H1 (cell line): ENCODE results near the gene UQCRQ. TPM values are rescaled to one million over a fixed set of nuclear protein-coding genes. Genes with fewer than 3 reads are reported as not detected.

Experiments used
- CTCF ChIA-PET: fragments of 300-600 bp; sonication (Branson Sonifier 250); formaldehyde crosslinking; loops from one replicate; lab custom pipeline; 2021; ENCODE audit not compliant: partially characterized antibody; lab: Charles Lee
- POLR2A ChIA-PET: fragments of 300-600 bp; sonication (Branson Sonifier 250); formaldehyde crosslinking; loops from one replicate; lab custom pipeline; 2021; ENCODE audit warnings: inconsistent platforms; ENCODE audit not compliant: partially characterized antibody; lab: Charles Lee
- DNase-seq, 2 experiments: peaks; one replicate each; pipeline versions ENCODE4 v3.0.0 to v3.0.0-alpha.2; 2010 to 2022; ENCODE audit warnings: low spot score in 2 of 2, low read depth in 1 of 2, mixed read lengths in 1 of 2
- FAIRE-seq: peaks from 2 replicates; lab custom pipeline; 2011; peaks lifted over from hg19 to GRCh38; lab: Jason Lieb, UNC
- H2AFZ ChIP-seq: 2 replicates; pipeline ENCODE4 v1.8.1; 2012; ENCODE audit warnings: low read length, inconsistent platforms
- H2AK5ac ChIP-seq: 2 replicates; pipeline ENCODE4 v1.6.1; 2013; ENCODE audit warnings: low read depth, low read length
- H2BK120ac ChIP-seq: replicated peaks from 2 replicates; pipeline ENCODE3; 2013; ENCODE audit warnings: low read depth, low read length, inconsistent platforms
- H2BK12ac ChIP-seq: 2 replicates; pipeline ENCODE4 v1.6.1; 2013; ENCODE audit warnings: low read depth, low read length
- H2BK15ac ChIP-seq: 2 replicates; pipeline ENCODE4 v1.6.1; 2013; ENCODE audit warnings: low read length
- H2BK20ac ChIP-seq: 2 replicates; pipeline ENCODE4 v1.6.1; 2013; ENCODE audit warnings: low read length
- H2BK5ac ChIP-seq: 2 replicates; pipeline ENCODE4 v1.6.1; 2013; ENCODE audit warnings: low read depth, low read length
- H3K14ac ChIP-seq: 2 replicates; pipeline ENCODE4 v1.6.1; 2013; ENCODE audit warnings: inconsistent platforms; ENCODE audit not compliant: insufficient read length
- H3K18ac ChIP-seq: 2 replicates; pipeline ENCODE4 v1.6.1; 2013; ENCODE audit warnings: low read length; ENCODE audit errors: extremely low read depth
- H3K23ac ChIP-seq: 2 replicates; pipeline ENCODE4 v1.6.1; 2013; ENCODE audit warnings: inconsistent platforms; ENCODE audit not compliant: insufficient read length
- H3K23me2 ChIP-seq: 2 replicates; pipeline ENCODE4 v1.6.1; 2013; ENCODE audit warnings: low read depth, low read length
- H3K27ac ChIP-seq: 2 replicates; pipeline ENCODE4 v1.6.1; 2011; ENCODE audit warnings: low read depth, low read length, inconsistent platforms
- H3K27me3 ChIP-seq, 4 experiments: replicated peaks in 1 of 4; 1 replicate in 1 of 4; 2 replicates in 3 of 4; pipeline versions ENCODE4 v1.6.1 to v1.8.1; 2011 to 2013; ENCODE audit warnings: low read length in 3 of 4, mild to moderate bottlenecking in 3 of 4, inconsistent platforms in 2 of 4, mixed read lengths in 2 of 4, moderate library complexity in 1 of 4; ENCODE audit not compliant: control insufficient read depth in 3 of 4, insufficient read depth in 3 of 4; ENCODE audit errors: extremely low read depth in 1 of 4
- H3K36me3 ChIP-seq, 4 experiments: 2 replicates each; pipeline versions ENCODE4 v1.6.1 to v1.8.1; 2011 to 2013; ENCODE audit warnings: mild to moderate bottlenecking in 4 of 4, low read length in 3 of 4, moderate library complexity in 2 of 4, control low read depth in 1 of 4, inconsistent platforms in 1 of 4; ENCODE audit not compliant: insufficient read depth in 4 of 4, control insufficient read depth in 2 of 4
- H3K4ac ChIP-seq: replicated peaks from 2 replicates; pipeline ENCODE3; 2013; ENCODE audit warnings: low read length, low read depth, mixed read lengths, inconsistent platforms; ENCODE audit not compliant: insufficient read length
- H3K4me1 ChIP-seq, 4 experiments: replicated peaks in 1 of 4; 1 replicate in 1 of 4; 2 replicates in 3 of 4; pipeline versions ENCODE4 v1.6.1 to v1.8.1; 2011 to 2013; ENCODE audit warnings: low read length in 3 of 4, inconsistent platforms in 2 of 4, mixed read lengths in 1 of 4; ENCODE audit not compliant: insufficient read depth in 4 of 4, control insufficient read depth in 3 of 4
- H3K4me2 ChIP-seq, 2 experiments: 2 replicates each; pipeline versions ENCODE4 v1.6.1 to v1.8.1; 2011 to 2013; ENCODE audit warnings: low read depth in 2 of 2, low read length in 2 of 2, control low read depth in 1 of 2, inconsistent platforms in 1 of 2, mild to moderate bottlenecking in 1 of 2; ENCODE audit not compliant: insufficient read depth in 1 of 2
- H3K4me3 ChIP-seq, 4 experiments: fragments of 200-600, 300-600 bp in 1 of 4; sonication (generic), shearing (Covaris generic), sonication (Bioruptor Twin) in 1 of 4; 2 replicates each; pipeline versions ENCODE4 v1.5.1 to v1.8.1; 2011 to 2016; ENCODE audit warnings: low read length in 4 of 4, low read depth in 3 of 4, control low read depth in 2 of 4, inconsistent platforms in 2 of 4, mild to moderate bottlenecking in 2 of 4, mixed read lengths in 1 of 4, moderate library complexity in 1 of 4; ENCODE audit not compliant: insufficient read depth in 2 of 4; ENCODE audit errors: extremely low read depth in 1 of 4
- H3K56ac ChIP-seq: replicated peaks from 2 replicates; pipeline ENCODE3; 2013; ENCODE audit warnings: low read depth, mild to moderate bottlenecking, mixed read lengths, low read length, inconsistent platforms; ENCODE audit not compliant: insufficient read length
- H3K79me1 ChIP-seq: 2 replicates; pipeline ENCODE4 v1.6.1; 2013; ENCODE audit warnings: low read depth, low read length, control low read depth
- H3K79me2 ChIP-seq, 2 experiments: 2 replicates each; pipeline versions ENCODE4 v1.6.1 to v1.8.1; 2012 to 2013; ENCODE audit warnings: low read length in 2 of 2, mild to moderate bottlenecking in 2 of 2, inconsistent platforms in 1 of 2; ENCODE audit not compliant: insufficient read depth in 2 of 2, control insufficient read depth in 1 of 2
- H3K9ac ChIP-seq, 4 experiments: replicated peaks in 1 of 4; 1 replicate in 1 of 4; 2 replicates in 3 of 4; pipeline versions ENCODE4 v1.6.1 to v1.8.1; 2011 to 2013; ENCODE audit warnings: low read depth in 3 of 4, low read length in 3 of 4, control low read depth in 2 of 4, mild to moderate bottlenecking in 2 of 4, moderate library complexity in 2 of 4, inconsistent platforms in 1 of 4; ENCODE audit errors: extremely low read depth in 1 of 4
- H3K9me3 ChIP-seq, 2 experiments: 2 replicates each; pipeline versions ENCODE4 v1.6.1 to v1.8.1; 2012 to 2013; ENCODE audit warnings: mild to moderate bottlenecking in 2 of 2, moderate library complexity in 2 of 2, control low read depth in 1 of 2, inconsistent platforms in 1 of 2, low read depth in 1 of 2, low read length in 1 of 2, mixed read lengths in 1 of 2; ENCODE audit not compliant: insufficient read depth in 2 of 2
- H4K20me1 ChIP-seq, 2 experiments: replicated peaks in 1 of 2; 2 replicates each; pipeline versions ENCODE3 to v1.8.1; 2011 to 2013; ENCODE audit warnings: inconsistent platforms in 2 of 2, low read length in 2 of 2, mild to moderate bottlenecking in 1 of 2; ENCODE audit not compliant: insufficient read depth in 2 of 2, control insufficient read depth in 1 of 2
- H4K5ac ChIP-seq: 2 replicates; pipeline ENCODE4 v1.6.1; 2013; ENCODE audit warnings: low read length, low read depth, mixed read lengths, inconsistent platforms; ENCODE audit not compliant: insufficient read length
- H4K8ac ChIP-seq: 2 replicates; pipeline ENCODE4 v1.8.0; 2013; ENCODE audit warnings: mild to moderate bottlenecking, moderate library complexity, low read length, inconsistent platforms; ENCODE audit not compliant: insufficient read depth; ENCODE audit errors: extremely low read depth
- H4K91ac ChIP-seq: replicated peaks from 2 replicates; pipeline ENCODE3; 2013; ENCODE audit warnings: low read length, mixed read lengths, inconsistent platforms; ENCODE audit not compliant: insufficient read length
- BCL11A ChIP-seq, 2 experiments: IDR thresholded peaks; one replicate each; pipeline ENCODE4 v1.6.1; 2011; ENCODE audit warnings: low read depth in 2 of 2, low read length in 2 of 2, mild to moderate bottlenecking in 2 of 2
- BRCA1 ChIP-seq: IDR thresholded peaks from 2 replicates; pipeline ENCODE4 v1.6.1; 2012; ENCODE audit warnings: low read depth, low read length, improper control_type of control experiment
- CTBP2 ChIP-seq: IDR thresholded peaks from 2 replicates; pipeline ENCODE4 v1.7.0; 2011; ENCODE audit warnings: borderline replicate concordance, mild to moderate bottlenecking, moderate library complexity, mixed read lengths, low read length; ENCODE audit not compliant: insufficient read depth, insufficient read length
- HDAC6 ChIP-seq: IDR thresholded peaks from one replicate; pipeline ENCODE4 v1.7.1; 2012; ENCODE audit warnings: low read depth, mild to moderate bottlenecking, inconsistent platforms, low read length, moderate library complexity
- JUN ChIP-seq: IDR thresholded peaks from 2 replicates; pipeline ENCODE4 v1.6.1; 2011; ENCODE audit warnings: low read depth, mild to moderate bottlenecking, improper control_type of control experiment, low read length
- RBBP5 ChIP-seq: IDR thresholded peaks from 2 replicates; pipeline ENCODE4 v1.7.1; 2012; ENCODE audit warnings: low read depth, mild to moderate bottlenecking, inconsistent platforms, low read length, moderate library complexity, borderline replicate concordance
- RFX5 ChIP-seq: IDR thresholded peaks from 2 replicates; pipeline ENCODE4 v1.6.1; 2011; ENCODE audit warnings: low read depth, low read length, improper control_type of control experiment, borderline replicate concordance
- RNF2 ChIP-seq: fragments of 200-900, 300-1000 bp; sonication (generic); IDR thresholded peaks from 2 replicates; pipeline ENCODE4 v1.7.1; 2016; ENCODE audit warnings: borderline replicate concordance, low read depth, mild to moderate bottlenecking, antibody characterized with exemption, low read length; ENCODE audit not compliant: poor library complexity, severe bottlenecking; ENCODE audit errors: missing control alignments
- TAF7 ChIP-seq: optimal IDR thresholded peaks from 2 replicates; pipeline ENCODE3; 2011; ENCODE audit warnings: low read depth, mild to moderate bottlenecking, inconsistent platforms, low read length, moderate library complexity, borderline replicate concordance
- TBP ChIP-seq: IDR thresholded peaks from 2 replicates; pipeline ENCODE4 v1.6.1; 2011; ENCODE audit warnings: low read depth, low read length, improper control_type of control experiment
- ZNF274 ChIP-seq: IDR thresholded peaks from 2 replicates; pipeline ENCODE4 v1.7.0; 2012; ENCODE audit warnings: low read length, borderline replicate concordance; ENCODE audit errors: extremely low read depth
- WGBS, 2 experiments: shearing (Covaris generic) in 1 of 2; methylation state at CpG; one replicate each; pipeline versions ENCODE4 v1.1.6 to v1.1.7; 2013 to 2015; ENCODE audit warnings: low lambda C conversion rate in 2 of 2, mixed read lengths in 2 of 2, inconsistent platforms in 1 of 2, low coverage in 1 of 2, missing lambda C conversion rate in 1 of 2; ENCODE audit not compliant: insufficient replicate concordance in 2 of 2, insufficient coverage in 1 of 2, insufficient read length in 1 of 2; ENCODE audit errors: extremely low coverage in 1 of 2, missing lambda C conversion rate in 1 of 2; 5-methylcytosine and 5-hydroxymethylcytosine counted together
- polyA plus RNA-seq, 7 experiments: library from polyadenylated mRNA; depleted of rRNA in 3 of 7; stranded (reverse) in 5 of 7; unstranded in 2 of 7; fragments of >200 nt in 5 of 7; fragments of 200-250 nt in 2 of 7; gene quantifications; 1 replicate in 5 of 7; 2 replicates in 1 of 7; 4 replicates in 1 of 7; pipeline versions ENCODE4 v1.2.1 to v1.2.3, GENCODE V29; 2011 to 2013; ENCODE audit warnings: missing spikeins in 2 of 7, mixed read lengths in 2 of 7
- total RNA-seq: library from RNA; stranded (reverse); fragmentation: NEBNext Ultra II Directional; extraction: Animal tissue kit (Norgen Biotek cat#: 25700); gene quantifications from 2 replicates; pipeline ENCODE4 v1.2.1, GENCODE V29; 2021
- TF ChIP-seq, protein P1 (sequence below): IDR thresholded peaks from 2 replicates; pipeline ENCODE4 v1.6.1; 2012; ENCODE audit warnings: low read length, inconsistent platforms

Gene UQCRQ
- total and polyA plus RNA-seq, 2 of the 8 experiments (the other 6 are each of a cell fraction or from before 2014, with no cell fraction given): 177 to 293 TPM

- no peak overlapping the region for H4K5ac ChIP-seq
- no peak overlapping the region for H2BK5ac ChIP-seq
- no peak overlapping the region for H3K56ac ChIP-seq
- H3K14ac ChIP-seq: no peak overlapping the region
- H3K4me3 ChIP-seq: no peak overlapping the region
- no peak overlapping the region for H3K4ac ChIP-seq
- no peak overlapping the region for H3K27ac ChIP-seq
- no peak overlapping the region for H4K91ac ChIP-seq
- no peaks in the 10 kb centered on the region for H3K9me3 ChIP-seq
- no peak overlapping the region for H2BK20ac ChIP-seq
- no peak overlapping the region for H2BK15ac ChIP-seq
- no peak overlapping the region for H2BK12ac ChIP-seq
- no peaks in the 10 kb centered on the region for H3K23me2 ChIP-seq
- FAIRE-seq: no peak
- no peak for DNase-seq
- H3K4me2 ChIP-seq: no peak overlapping the region
- WGBS, 2 experiments: 84% methylated on average over 2 of the region's 2 CpGs; no CpG with 5 or more reads in 1 of the 2 experiments
- no peaks in the 10 kb centered on the region for H3K79me1 ChIP-seq
- POLR2A ChIA-PET: interaction anchor here (0.9 to 1.6 kb wide), 2 partner anchors 14 to 16 kb away, joined by 3 read pairs; partner anchors contain the start of genes GDF9 and UQCRQ
- H3K79me2 ChIP-seq: no peaks in the 10 kb centered on the region
- H3K9ac ChIP-seq: no peak overlapping the region
- peaks cover 0 to 1% (median 0%) of the 10 kb centered on the region in 4 experiments; a peak in 1 of 7 replicates for H3K4me1 ChIP-seq
- H4K20me1 ChIP-seq: no peaks in the 10 kb centered on the region
- no peak overlapping the region for H4K8ac ChIP-seq
- no peak overlapping the region for H3K18ac ChIP-seq
- H2BK120ac ChIP-seq: no peak overlapping the region
- H3K27me3 ChIP-seq: no peaks in the 10 kb centered on the region
- no peak overlapping the region for H2AK5ac ChIP-seq
- no peaks in the 10 kb centered on the region for H3K36me3 ChIP-seq
- H3K23ac ChIP-seq: no peak overlapping the region
- CTCF ChIA-PET: interaction anchor here (0.6 to 32.2 kb wide), 3 partner anchors 14 to 41 kb away, joined by 3 to 465 read pairs (median 4); partner anchors contain the start of gene SHROOM1
- no peak overlapping the region for H2AFZ ChIP-seq
- TF ChIP-seq HDAC6 (no peak), BCL11A (IDR thresholded peaks at IDR 0.05; ENCODE audit: low read depth in 2 of 2, low read length in 2 of 2) (no peak), RBBP5 (no peak), RNF2 (no peak), TAF7 (no peak), ZNF274 (no peak), JUN (no peak), BRCA1 (no peak), RFX5 (no peak), CTBP2 (no peak), TBP (no peak)
- TF ChIP-seq, protein P1, sequence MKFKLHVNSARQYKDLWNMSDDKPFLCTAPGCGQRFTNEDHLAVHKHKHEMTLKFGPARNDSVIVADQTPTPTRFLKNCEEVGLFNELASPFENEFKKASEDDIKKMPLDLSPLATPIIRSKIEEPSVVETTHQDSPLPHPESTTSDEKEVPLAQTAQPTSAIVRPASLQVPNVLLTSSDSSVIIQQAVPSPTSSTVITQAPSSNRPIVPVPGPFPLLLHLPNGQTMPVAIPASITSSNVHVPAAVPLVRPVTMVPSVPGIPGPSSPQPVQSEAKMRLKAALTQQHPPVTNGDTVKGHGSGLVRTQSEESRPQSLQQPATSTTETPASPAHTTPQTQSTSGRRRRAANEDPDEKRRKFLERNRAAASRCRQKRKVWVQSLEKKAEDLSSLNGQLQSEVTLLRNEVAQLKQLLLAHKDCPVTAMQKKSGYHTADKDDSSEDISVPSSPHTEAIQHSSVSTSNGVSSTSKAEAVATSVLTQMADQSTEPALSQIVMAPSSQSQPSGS: no peak
Observed at GRCh38 chr5:132850066-132850465, 16.4 kb upstream of the UQCRQ start.
